Fibroblast of lung (primary cell): ENCODE data around the gene DNAJC17. TPM values are rescaled to one million over a fixed set of nuclear protein-coding genes. Genes with fewer than 3 reads are reported as not detected.
A peak's percentile ranks its signal among the peaks of the same experiment; 100 is the strongest.

ENCODE experiments used
- DNase-seq, 2 donors: peaks; one replicate each; pipeline versions ENCODE4 v3.0.0 to v3.0.0-alpha.2; 2010; ENCODE audit warnings: low read depth in 2 of 2
- H2AFZ ChIP-seq: 2 replicates; pipeline ENCODE4 v1.5.1; 2012; ENCODE audit warnings: low read length, control low read depth, inconsistent platforms
- H3K27ac ChIP-seq: 2 replicates; pipeline ENCODE4 v1.5.1; 2011; ENCODE audit warnings: low read length, control low read depth; ENCODE audit not compliant: insufficient read depth
- H3K27me3 ChIP-seq: 2 replicates; pipeline ENCODE4 v1.5.1; 2011; ENCODE audit warnings: mild to moderate bottlenecking, low read length; ENCODE audit not compliant: control insufficient read depth, insufficient read depth
- H3K36me3 ChIP-seq: 2 replicates; pipeline ENCODE4 v1.5.1; 2011; ENCODE audit warnings: low read length; ENCODE audit not compliant: control insufficient read depth, insufficient read depth
- H3K4me1 ChIP-seq: 2 replicates; pipeline ENCODE4 v1.5.1; 2011; ENCODE audit warnings: low read length; ENCODE audit not compliant: control insufficient read depth, insufficient read depth; ENCODE audit errors: extremely low read depth
- H3K4me2 ChIP-seq: 2 replicates; pipeline ENCODE4 v1.5.1; 2011; ENCODE audit warnings: low read length, control low read depth; ENCODE audit not compliant: insufficient read depth; ENCODE audit errors: extremely low read depth
- H3K4me3 ChIP-seq, 4 experiments: fragments of 200-600 bp in 1 of 4; sonication (generic) in 1 of 4; replicated peaks in 1 of 4; 2 replicates each; pipeline ENCODE4 v1.5.1; 2011 to 2016; ENCODE audit warnings: low read length in 4 of 4, low read depth in 3 of 4, mild to moderate bottlenecking in 3 of 4, control low read depth in 2 of 4, inconsistent platforms in 1 of 4, mixed read lengths in 1 of 4; ENCODE audit not compliant: insufficient read depth in 1 of 4; ENCODE audit errors: control extremely low read depth in 1 of 4
- H3K79me2 ChIP-seq: 2 replicates; pipeline ENCODE4 v1.5.1; 2012; ENCODE audit warnings: mild to moderate bottlenecking, low read length, inconsistent platforms; ENCODE audit not compliant: control insufficient read depth, insufficient read depth
- H3K9ac ChIP-seq: 2 replicates; pipeline ENCODE4 v1.5.1; 2011; ENCODE audit warnings: mild to moderate bottlenecking, low read length, control low read depth; ENCODE audit not compliant: insufficient read depth
- H3K9me3 ChIP-seq: 2 replicates; pipeline ENCODE4 v1.5.1; 2012; ENCODE audit warnings: low read depth, low read length; ENCODE audit not compliant: control insufficient read depth, insufficient read depth
- H4K20me1 ChIP-seq: 2 replicates; pipeline ENCODE4 v1.5.1; 2011; ENCODE audit warnings: low read length; ENCODE audit not compliant: control insufficient read depth, insufficient read depth; ENCODE audit errors: extremely low read depth
- EZH2 ChIP-seq: IDR thresholded peaks from 2 replicates; pipeline ENCODE4 v1.5.1; 2012; ENCODE audit warnings: low read length, control low read depth, mild to moderate bottlenecking; ENCODE audit errors: missing control alignments
- polyA plus RNA-seq, 2 donors: library from polyadenylated mRNA; depleted of rRNA in 1 of 2; stranded (reverse) in 1 of 2; unstranded in 1 of 2; fragments of >200 nt; gene quantifications; 2 replicates each; pipeline ENCODE4 v1.2.1, GENCODE V29; 2011 to 2012; ENCODE audit warnings: missing spikeins in 1 of 2
- total RNA-seq: library from RNA; depleted of rRNA; stranded (reverse); fragments of >200 nt; gene quantifications from 2 replicates; pipeline ENCODE4 v1.2.1, GENCODE V29; 2014
- TF ChIP-seq, protein P1 (sequence below), 2 donors: IDR thresholded peaks in 1 of 2; conservative IDR thresholded peaks in 1 of 2; 1 replicate in 1 of 2; 2 replicates in 1 of 2; pipeline ENCODE4 v1.5.1; 2011 to 2012; ENCODE audit warnings: low read length in 2 of 2, control low read depth in 1 of 2, inconsistent platforms in 1 of 2, low read depth in 1 of 2, mild to moderate bottlenecking in 1 of 2

The DNAJC17 gene
- total and polyA plus RNA-seq, 2 donors (not counting 1 experiment from before 2014, with no cell fraction given), result 17.7 to 41.8 TPM

GRCh38 chr15:40785814-40786213 lies 21.5 kb downstream of the DNAJC17 start:
- Histone ChIP-seq H3K4me1 (peaks cover 8% of the 10 kb centered on the region), H3K27ac (no peak overlapping the region), H3K4me3 (no peak overlapping the region), H2AFZ (no peak overlapping the region), H3K9me3 (no peaks in the 10 kb centered on the region), H3K79me2 (peaks cover 4% of the 10 kb centered on the region), H3K9ac (no peak overlapping the region), H3K27me3 (no peaks in the 10 kb centered on the region), H4K20me1 (no peaks in the 10 kb centered on the region), H3K4me2 (no peak overlapping the region), H3K36me3 (no peaks in the 10 kb centered on the region)
- TF ChIP-seq, protein P1, sequence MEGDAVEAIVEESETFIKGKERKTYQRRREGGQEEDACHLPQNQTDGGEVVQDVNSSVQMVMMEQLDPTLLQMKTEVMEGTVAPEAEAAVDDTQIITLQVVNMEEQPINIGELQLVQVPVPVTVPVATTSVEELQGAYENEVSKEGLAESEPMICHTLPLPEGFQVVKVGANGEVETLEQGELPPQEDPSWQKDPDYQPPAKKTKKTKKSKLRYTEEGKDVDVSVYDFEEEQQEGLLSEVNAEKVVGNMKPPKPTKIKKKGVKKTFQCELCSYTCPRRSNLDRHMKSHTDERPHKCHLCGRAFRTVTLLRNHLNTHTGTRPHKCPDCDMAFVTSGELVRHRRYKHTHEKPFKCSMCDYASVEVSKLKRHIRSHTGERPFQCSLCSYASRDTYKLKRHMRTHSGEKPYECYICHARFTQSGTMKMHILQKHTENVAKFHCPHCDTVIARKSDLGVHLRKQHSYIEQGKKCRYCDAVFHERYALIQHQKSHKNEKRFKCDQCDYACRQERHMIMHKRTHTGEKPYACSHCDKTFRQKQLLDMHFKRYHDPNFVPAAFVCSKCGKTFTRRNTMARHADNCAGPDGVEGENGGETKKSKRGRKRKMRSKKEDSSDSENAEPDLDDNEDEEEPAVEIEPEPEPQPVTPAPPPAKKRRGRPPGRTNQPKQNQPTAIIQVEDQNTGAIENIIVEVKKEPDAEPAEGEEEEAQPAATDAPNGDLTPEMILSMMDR (conservative IDR thresholded peaks at IDR 0.05 in 1 of 2, IDR thresholded peaks at IDR 0.05 in 1 of 2; ENCODE audit: low read depth in 1 of 2, low read length in 2 of 2), result no peak
- TF ChIP-seq EZH2, result no peak
- DNase-seq, result no peak

DNA sequence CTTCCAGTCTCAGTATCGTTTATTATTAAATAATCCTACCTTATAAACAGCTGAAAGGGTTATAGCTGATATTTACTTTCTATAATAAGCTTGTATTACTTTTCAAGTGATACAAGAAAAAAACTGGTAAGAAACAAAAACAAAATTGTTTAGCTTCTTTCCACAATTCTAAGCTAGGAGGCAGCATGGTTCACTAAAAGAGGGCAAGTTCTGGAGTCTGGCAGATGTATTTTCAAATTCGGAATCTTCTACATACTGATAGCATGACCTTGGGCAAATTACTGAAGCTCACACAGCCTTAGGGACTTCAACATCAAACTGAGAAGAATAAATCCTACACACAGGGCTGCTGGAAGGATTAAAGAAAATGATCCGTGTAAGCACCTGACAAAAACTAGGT lies 22.1 kb downstream of the DNAJC17 start:
- no peaks in the 10 kb centered on the region for H3K27me3 ChIP-seq
- no peak overlapping the region for H2AFZ ChIP-seq
- no peak overlapping the region for H3K27ac ChIP-seq
- no peak overlapping the region for H3K9ac ChIP-seq
- TF ChIP-seq EZH2, result no peak
- TF ChIP-seq, protein P1 (conservative IDR thresholded peaks at IDR 0.05 in 1 of 2, IDR thresholded peaks at IDR 0.05 in 1 of 2; ENCODE audit: low read depth in 1 of 2, low read length in 2 of 2), result no peak
- peaks cover 8% of the 10 kb centered on the region for H3K4me1 ChIP-seq
- H4K20me1 ChIP-seq, result no peaks in the 10 kb centered on the region
- no peak overlapping the region for H3K4me3 ChIP-seq
- no peaks in the 10 kb centered on the region for H3K9me3 ChIP-seq
- H3K79me2 ChIP-seq, result peaks cover 4% of the 10 kb centered on the region
- no peak overlapping the region for H3K4me2 ChIP-seq
- DNase-seq, result no peak
- H3K36me3 ChIP-seq, result no peaks in the 10 kb centered on the region

DNA sequence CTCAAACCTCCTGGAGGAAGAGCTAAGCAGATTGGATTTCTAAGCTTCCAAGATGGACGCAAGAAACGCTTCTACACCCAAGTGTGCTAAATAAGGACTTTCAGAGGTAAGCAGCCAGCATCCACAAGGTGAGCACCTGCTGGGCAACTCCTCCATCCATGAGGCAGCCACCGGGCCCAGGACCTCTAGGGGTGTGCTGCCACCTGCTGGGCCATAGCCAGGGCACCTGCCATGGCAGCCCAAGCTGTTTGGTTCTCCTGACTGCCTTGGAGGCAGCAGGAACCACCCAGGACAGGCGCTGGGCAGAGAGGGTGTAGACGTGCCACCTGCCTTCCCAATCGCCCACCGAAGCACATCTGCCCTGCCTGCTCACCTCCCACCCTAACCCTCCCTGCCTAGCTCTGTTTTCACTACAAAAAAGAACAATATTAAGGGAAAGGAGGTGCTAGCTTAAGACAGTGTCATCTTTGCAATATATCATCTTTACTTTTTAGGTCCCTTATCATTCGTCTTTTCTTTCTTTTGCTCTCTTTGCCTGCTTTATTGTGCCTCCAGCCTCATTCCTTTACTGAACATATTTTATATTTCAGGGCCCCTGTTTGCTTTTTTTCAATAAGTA lies 24.6 kb downstream of the DNAJC17 start:
- DNase-seq, result peak in 1 of 2 donors; percentile 3
- Histone ChIP-seq H3K27ac (no peak overlapping the region), H2AFZ (no peak overlapping the region), H3K9me3 (no peaks in the 10 kb centered on the region), H3K4me3 (no peak overlapping the region), H3K27me3 (no peaks in the 10 kb centered on the region), H3K36me3 (peaks cover 2% of the 10 kb centered on the region), H3K9ac (no peak overlapping the region), H3K4me1 (peaks cover 5% of the 10 kb centered on the region), H3K79me2 (no peaks in the 10 kb centered on the region), H3K4me2 (no peak overlapping the region), H4K20me1 (no peaks in the 10 kb centered on the region)
- TF ChIP-seq EZH2, result no peak
- TF ChIP-seq, protein P1 (conservative IDR thresholded peaks at IDR 0.05 in 1 of 2, IDR thresholded peaks at IDR 0.05 in 1 of 2; ENCODE audit: low read depth in 1 of 2, low read length in 2 of 2), result peak in 1 of 2 donors; percentile 39
